ENCODE measurements around the gene TPMT. TPM values are rescaled to one million over a fixed set of nuclear protein-coding genes. Genes with fewer than 3 reads are reported as not detected.

The TPMT gene
- total RNA-seq, 1 experiment from 2014 or later: 19.8 TPM

DNA sequence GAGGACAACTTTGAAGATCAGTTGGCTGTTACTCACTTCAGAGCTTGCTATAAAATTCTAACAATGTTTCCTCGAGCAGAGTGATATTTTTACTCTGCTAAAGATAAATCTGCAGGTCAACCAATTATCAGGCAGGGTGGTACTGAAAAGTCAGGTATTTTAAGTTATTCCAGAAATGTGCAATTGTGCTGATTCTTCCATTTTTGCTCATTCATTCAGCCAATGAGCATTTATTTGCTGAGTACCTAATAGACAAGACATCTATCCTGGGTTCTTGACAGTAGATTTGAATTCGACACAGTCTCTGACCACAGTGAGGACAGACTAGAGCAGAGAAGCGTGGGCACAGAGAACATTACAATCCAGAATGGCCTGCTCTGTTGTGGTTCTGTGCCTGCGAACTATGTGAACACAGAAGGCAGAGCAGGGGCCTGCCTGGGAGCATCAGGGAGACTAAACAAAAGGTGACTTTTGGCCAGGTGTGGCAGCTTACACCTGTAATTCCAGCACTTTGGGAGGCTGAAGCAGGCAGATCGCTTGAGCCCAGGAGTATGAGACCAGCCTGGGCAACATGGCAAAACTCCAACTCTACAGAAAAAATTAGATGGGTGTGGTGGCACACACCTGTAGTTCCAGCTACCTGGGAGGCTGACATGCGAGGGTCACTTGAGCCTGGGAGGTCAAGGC is 14.8 kb downstream of the TPMT start:
- Histone ChIP-seq H3K4me2 (ENCODE audit: low read length) (no peak overlapping the region), H3K9me2 (replicated peaks; ENCODE audit: low read length) (no peaks in the 10 kb centered on the region), H3K4me1 (ENCODE audit: insufficient read depth, low read length) (no peaks in the 10 kb centered on the region), H3K9me3 (ENCODE audit: low read length) (no peaks in the 10 kb centered on the region), H3K9ac (ENCODE audit: low read length) (no peak overlapping the region), H3K36me3 (ENCODE audit: low read depth, low read length) (peaks cover 22% of the 10 kb centered on the region; the same call in 1 of the 2 replicates), H3F3A (ENCODE audit: low read length, unreplicated experiment) (no peaks in the 10 kb centered on the region), H3K79me2 (ENCODE audit: low read length) (no peaks in the 10 kb centered on the region), H3K27me3 (ENCODE audit: low read length) (no peaks in the 10 kb centered on the region), H4K20me1 (ENCODE audit: low read length) (no peaks in the 10 kb centered on the region), H3K27ac (ENCODE audit: low read length) (no peak overlapping the region), H3K4me3 (ENCODE audit: low read length) (no peak overlapping the region), H2AFZ (ENCODE audit: low read length) (no peak overlapping the region)
- ChIA-PET POLR2A (ENCODE audit: unreplicated experiment) (interaction anchor here (0.6 kb wide), 1 partner anchor 81 kb away, joined by 13 read pairs; no protein-coding TSS in a partner anchor), CTCF (no interaction called here)
- no TSS peak for BruUV-seq (replicated peaks)
- ATAC-seq (no peak), DNase-seq (no peak)
- TF ChIP-seq EZH2 (IDR thresholded peaks at IDR 0.05; ENCODE audit: low read length, unreplicated experiment): no peak
- TF ChIP-seq, protein P1, sequence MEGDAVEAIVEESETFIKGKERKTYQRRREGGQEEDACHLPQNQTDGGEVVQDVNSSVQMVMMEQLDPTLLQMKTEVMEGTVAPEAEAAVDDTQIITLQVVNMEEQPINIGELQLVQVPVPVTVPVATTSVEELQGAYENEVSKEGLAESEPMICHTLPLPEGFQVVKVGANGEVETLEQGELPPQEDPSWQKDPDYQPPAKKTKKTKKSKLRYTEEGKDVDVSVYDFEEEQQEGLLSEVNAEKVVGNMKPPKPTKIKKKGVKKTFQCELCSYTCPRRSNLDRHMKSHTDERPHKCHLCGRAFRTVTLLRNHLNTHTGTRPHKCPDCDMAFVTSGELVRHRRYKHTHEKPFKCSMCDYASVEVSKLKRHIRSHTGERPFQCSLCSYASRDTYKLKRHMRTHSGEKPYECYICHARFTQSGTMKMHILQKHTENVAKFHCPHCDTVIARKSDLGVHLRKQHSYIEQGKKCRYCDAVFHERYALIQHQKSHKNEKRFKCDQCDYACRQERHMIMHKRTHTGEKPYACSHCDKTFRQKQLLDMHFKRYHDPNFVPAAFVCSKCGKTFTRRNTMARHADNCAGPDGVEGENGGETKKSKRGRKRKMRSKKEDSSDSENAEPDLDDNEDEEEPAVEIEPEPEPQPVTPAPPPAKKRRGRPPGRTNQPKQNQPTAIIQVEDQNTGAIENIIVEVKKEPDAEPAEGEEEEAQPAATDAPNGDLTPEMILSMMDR (conservative IDR thresholded peaks at IDR 0.05; ENCODE audit: low read depth, low read length): no peak
- TF ChIP-seq EZH2phosphoT487 (IDR thresholded peaks at IDR 0.05; ENCODE audit: borderline replicate concordance, low read length): no peak
- intact Hi-C loops (cut with micrococcal nuclease): loop anchor here (10.0 kb wide), 1 partner anchor 245 kb away; the partner anchor contains the start of gene RNF144B

- H3K36me3 ChIP-seq (ENCODE audit: low read depth, low read length): peaks cover 22% of the 10 kb centered on the region; the same call in 1 of the 2 replicates
- H3F3A ChIP-seq (ENCODE audit: low read length, unreplicated experiment): no peaks in the 10 kb centered on the region
- TF ChIP-seq EZH2 (IDR thresholded peaks at IDR 0.05; ENCODE audit: low read length, unreplicated experiment) (no peak), EZH2phosphoT487 (IDR thresholded peaks at IDR 0.05; ENCODE audit: borderline replicate concordance, low read length) (no peak)
- TF ChIP-seq, protein P1 (conservative IDR thresholded peaks at IDR 0.05; ENCODE audit: low read depth, low read length): no peak; the same call in 1 of the 2 replicates
- no TSS peak for BruUV-seq (replicated peaks)
- no peak overlapping the region for H2AFZ ChIP-seq (ENCODE audit: low read length)
- H3K27me3 ChIP-seq (ENCODE audit: low read length): no peaks in the 10 kb centered on the region
- H4K20me1 ChIP-seq (ENCODE audit: low read length): no peaks in the 10 kb centered on the region
- no peak overlapping the region for H3K4me2 ChIP-seq (ENCODE audit: low read length)
- no peaks in the 10 kb centered on the region for H3K9me2 ChIP-seq (replicated peaks; ENCODE audit: low read length)
- no peak overlapping the region for H3K27ac ChIP-seq (ENCODE audit: low read length)
- no peak overlapping the region for H3K9ac ChIP-seq (ENCODE audit: low read length)
- intact Hi-C loops (cut with micrococcal nuclease): no loop called here
- H3K4me1 ChIP-seq (ENCODE audit: insufficient read depth, low read length): no peaks in the 10 kb centered on the region
- ATAC-seq: no peak
- POLR2A ChIA-PET (ENCODE audit: unreplicated experiment): interaction anchor here (0.5 kb wide), 1 partner anchor 197 kb away, joined by 4 read pairs; no protein-coding TSS in a partner anchor
- H3K4me3 ChIP-seq (ENCODE audit: low read length): no peak overlapping the region
- CTCF ChIA-PET: no interaction called here
- no peaks in the 10 kb centered on the region for H3K79me2 ChIP-seq (ENCODE audit: low read length)
- no peak for DNase-seq
- H3K9me3 ChIP-seq (ENCODE audit: low read length): no peaks in the 10 kb centered on the region
Measured at GRCh38 chr6:18138906-18139305, 16.0 kb downstream of the TPMT start.

GRCh38 chr6:18136260-18136659 is 18.6 kb downstream of the TPMT start:
- H3K79me2 ChIP-seq (ENCODE audit: low read length): no peaks in the 10 kb centered on the region
- H3K27me3 ChIP-seq (ENCODE audit: low read length): no peaks in the 10 kb centered on the region
- H3K9me2 ChIP-seq (replicated peaks; ENCODE audit: low read length): no peaks in the 10 kb centered on the region
- H3K9ac ChIP-seq (ENCODE audit: low read length): no peak overlapping the region
- H3K4me2 ChIP-seq (ENCODE audit: low read length): no peak overlapping the region
- H3K4me1 ChIP-seq (ENCODE audit: insufficient read depth, low read length): no peaks in the 10 kb centered on the region
- no TSS peak for BruUV-seq (replicated peaks)
- peaks cover 14% of the 10 kb centered on the region; the same call in 1 of the 2 replicates for H3K36me3 ChIP-seq (ENCODE audit: low read depth, low read length)
- TF ChIP-seq, protein P1 (conservative IDR thresholded peaks at IDR 0.05; ENCODE audit: low read depth, low read length): no peak
- ATAC-seq: no peak
- DNase-seq: no peak
- POLR2A ChIA-PET (ENCODE audit: unreplicated experiment): no interaction called here
- no peak overlapping the region for H3K4me3 ChIP-seq (ENCODE audit: low read length)
- no peaks in the 10 kb centered on the region for H3F3A ChIP-seq (ENCODE audit: low read length, unreplicated experiment)
- no peak overlapping the region for H2AFZ ChIP-seq (ENCODE audit: low read length)
- H3K27ac ChIP-seq (ENCODE audit: low read length): no peak overlapping the region
- H4K20me1 ChIP-seq (ENCODE audit: low read length): no peaks in the 10 kb centered on the region
- no peaks in the 10 kb centered on the region for H3K9me3 ChIP-seq (ENCODE audit: low read length)
- intact Hi-C loops (cut with micrococcal nuclease): no loop called here
- CTCF ChIA-PET: no interaction called here

Measured in PC-3 (cell line).